ENCODE measurements around the gene GPBP1L1.

- TF ChIP-seq, protein P1, sequence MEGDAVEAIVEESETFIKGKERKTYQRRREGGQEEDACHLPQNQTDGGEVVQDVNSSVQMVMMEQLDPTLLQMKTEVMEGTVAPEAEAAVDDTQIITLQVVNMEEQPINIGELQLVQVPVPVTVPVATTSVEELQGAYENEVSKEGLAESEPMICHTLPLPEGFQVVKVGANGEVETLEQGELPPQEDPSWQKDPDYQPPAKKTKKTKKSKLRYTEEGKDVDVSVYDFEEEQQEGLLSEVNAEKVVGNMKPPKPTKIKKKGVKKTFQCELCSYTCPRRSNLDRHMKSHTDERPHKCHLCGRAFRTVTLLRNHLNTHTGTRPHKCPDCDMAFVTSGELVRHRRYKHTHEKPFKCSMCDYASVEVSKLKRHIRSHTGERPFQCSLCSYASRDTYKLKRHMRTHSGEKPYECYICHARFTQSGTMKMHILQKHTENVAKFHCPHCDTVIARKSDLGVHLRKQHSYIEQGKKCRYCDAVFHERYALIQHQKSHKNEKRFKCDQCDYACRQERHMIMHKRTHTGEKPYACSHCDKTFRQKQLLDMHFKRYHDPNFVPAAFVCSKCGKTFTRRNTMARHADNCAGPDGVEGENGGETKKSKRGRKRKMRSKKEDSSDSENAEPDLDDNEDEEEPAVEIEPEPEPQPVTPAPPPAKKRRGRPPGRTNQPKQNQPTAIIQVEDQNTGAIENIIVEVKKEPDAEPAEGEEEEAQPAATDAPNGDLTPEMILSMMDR (IDR thresholded peaks at IDR 0.05), result no peak
- TF ChIP-seq POLR2A (IDR thresholded peaks at IDR 0.05), result no peak
These were observed 55.9 kb downstream of the GPBP1L1 start for GRCh38 chr1:45630429-45630828.
